GM18526 (cell line): ENCODE measurements around the gene C2orf76.

Source experiments
- POLR2A ChIP-seq: IDR thresholded peaks from 3 replicates; pipeline ENCODE4 v1.6.1; 2011; ENCODE audit not compliant: insufficient read length; ENCODE audit errors: extremely low read depth

C2orf76 gene

DNA sequence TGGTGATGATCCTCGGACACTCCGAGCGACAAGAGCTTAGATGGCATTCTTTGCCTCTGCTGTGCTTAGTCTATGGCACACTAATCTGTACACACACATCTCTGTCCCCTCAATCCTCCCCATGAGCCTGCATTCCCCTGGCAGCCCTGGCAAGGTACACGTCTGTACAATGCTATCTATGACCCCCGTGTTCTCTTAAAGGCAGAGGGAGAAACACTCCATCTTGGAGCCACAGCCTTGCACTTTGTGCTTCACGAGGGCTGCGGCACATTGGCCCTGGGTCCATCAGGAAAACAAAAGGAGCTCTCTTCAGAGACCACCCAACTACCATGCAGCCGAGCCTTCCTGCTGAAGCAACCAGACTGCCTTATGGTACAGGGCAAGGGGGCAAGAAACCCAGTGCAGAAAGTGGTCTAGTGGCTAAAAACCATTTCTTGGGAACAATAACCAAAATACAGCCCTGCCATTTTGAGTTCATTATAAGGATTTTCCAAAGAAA lies 100.5 kb downstream of the C2orf76 start:
- TF ChIP-seq POLR2A, result no peak

DNA sequence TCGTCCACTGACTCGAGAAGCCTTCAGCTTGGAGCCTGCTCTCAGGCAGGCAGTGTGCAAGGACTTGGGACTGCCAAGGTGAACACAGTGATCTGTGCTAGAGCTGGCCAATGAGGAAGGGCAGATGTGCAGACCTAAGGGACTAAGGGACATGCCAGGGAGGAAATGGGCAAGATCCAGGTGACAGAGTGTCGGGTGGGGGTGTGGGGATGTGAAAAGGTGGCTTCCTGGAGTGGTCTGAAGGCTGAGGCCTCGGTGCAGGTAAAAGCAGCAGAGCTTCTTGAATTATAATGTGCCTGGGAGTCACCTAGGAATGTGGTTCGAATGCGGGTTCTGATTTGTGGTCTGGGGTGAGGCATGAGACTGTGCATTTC lies 101.0 kb downstream of the C2orf76 start:
- TF ChIP-seq POLR2A, result no peak

DNA sequence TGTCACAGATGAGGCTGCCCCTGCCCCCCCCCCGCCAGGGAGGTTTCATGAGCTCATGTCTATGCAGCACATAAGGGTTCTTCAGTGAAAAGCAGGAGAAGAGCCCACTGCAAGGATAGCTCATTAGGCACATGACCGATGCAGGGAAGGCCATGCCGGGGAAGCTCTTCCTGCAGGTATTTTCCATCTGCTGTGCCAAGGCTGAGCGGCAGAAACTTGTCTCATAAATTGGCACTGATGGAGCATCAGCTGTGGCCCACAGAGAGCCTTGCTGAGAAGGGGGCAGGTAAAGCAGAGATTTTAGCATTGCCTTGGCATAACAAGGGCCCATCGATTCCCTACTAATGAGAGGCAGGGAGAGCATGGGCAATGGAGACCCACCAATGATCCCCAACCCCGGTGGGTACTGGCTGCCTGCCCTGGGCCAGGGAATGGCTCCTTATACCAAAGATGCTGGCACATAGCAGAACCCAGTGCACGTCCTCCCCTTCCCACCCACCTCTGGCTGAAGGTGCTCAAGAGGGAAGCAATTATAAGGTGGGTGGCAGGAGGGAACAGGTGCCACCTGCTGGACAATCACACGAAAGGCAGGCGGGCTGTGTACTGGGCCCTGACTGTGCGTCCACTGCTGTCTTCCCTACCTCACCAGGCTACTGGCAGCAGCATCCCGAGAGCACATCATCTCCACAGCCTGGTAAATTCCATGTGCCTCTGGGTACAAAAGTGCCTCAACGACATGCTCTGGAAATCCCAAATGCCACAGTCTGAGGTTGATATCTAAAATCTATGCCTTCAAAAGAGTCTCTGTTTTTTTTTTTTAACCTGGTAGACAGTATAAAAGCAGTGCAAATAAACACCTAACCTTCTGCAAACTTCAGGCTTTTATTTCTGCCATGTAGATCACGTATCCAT lies 101.6 kb downstream of the C2orf76 start:
- no peak for TF ChIP-seq POLR2A

DNA sequence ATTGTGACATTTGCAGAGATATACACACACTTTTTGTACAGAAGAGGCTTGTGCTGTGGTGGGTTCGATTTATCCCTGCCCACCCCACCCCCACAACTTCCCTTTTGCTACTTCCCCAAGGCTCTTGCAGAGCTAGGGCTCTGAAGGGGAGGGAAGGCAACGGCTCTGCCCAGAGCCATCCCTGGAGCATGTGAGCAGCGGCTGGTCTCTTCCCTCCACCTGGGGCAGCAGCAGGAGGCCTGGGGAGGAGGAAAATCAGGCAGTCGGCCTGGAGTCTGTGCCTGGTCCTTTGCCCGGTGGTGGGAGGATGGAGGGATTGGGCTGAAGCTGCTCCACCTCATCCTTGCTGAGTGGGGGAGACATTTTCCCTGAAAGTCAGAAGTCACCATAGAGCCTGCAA lies 103.0 kb downstream of the C2orf76 start:
- no peak for TF ChIP-seq POLR2A

DNA sequence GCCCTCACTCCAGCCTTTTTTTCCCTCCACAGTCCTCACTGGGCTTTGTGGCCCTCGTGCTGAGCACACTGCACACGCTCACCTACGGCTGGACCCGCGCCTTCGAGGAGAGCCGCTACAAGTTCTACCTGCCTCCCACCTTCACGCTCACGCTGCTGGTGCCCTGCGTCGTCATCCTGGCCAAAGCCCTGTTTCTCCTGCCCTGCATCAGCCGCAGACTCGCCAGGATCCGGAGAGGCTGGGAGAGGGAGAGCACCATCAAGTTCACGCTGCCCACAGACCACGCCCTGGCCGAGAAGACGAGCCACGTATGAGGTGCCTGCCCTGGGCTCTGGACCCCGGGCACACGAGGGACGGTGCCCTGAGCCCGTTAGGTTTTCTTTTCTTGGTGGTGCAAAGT lies 103.6 kb downstream of the C2orf76 start:
- no peak for TF ChIP-seq POLR2A

DNA sequence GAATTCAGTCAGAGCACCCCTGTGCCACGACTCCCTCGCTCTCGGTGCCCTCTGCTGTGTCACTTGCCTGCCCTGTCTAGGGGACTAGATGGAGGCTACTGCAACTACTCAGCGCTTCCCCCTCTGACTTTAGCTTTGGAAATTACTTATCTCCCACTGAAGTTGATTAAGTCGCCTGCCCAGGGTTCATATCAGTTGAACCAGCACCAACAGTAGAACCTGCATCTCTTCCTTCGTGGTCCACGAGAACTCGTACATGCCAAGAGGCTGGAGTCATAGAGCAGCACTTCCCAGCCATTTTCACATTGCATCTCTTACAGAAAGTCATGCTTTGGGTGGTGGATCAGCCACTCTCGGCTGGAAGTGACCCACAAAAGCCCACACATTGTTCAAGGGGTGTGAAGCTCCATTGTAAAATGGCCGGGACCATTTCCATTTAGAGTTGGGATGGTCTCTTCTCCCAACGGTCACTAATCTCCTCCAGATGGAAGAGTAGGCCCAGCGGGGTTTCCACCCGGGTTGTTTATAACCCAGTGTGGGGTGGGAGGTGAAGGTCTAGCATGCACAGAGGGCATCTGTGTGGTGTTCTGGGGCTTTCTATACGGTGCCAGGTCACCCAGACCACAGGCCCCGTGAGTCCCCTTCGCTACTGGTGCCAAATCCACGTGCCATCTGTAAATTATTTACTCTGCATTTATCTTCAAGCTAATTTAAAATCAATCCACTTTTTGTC lies 105.0 kb downstream of the C2orf76 start:
- TF ChIP-seq POLR2A, result no peak

DNA sequence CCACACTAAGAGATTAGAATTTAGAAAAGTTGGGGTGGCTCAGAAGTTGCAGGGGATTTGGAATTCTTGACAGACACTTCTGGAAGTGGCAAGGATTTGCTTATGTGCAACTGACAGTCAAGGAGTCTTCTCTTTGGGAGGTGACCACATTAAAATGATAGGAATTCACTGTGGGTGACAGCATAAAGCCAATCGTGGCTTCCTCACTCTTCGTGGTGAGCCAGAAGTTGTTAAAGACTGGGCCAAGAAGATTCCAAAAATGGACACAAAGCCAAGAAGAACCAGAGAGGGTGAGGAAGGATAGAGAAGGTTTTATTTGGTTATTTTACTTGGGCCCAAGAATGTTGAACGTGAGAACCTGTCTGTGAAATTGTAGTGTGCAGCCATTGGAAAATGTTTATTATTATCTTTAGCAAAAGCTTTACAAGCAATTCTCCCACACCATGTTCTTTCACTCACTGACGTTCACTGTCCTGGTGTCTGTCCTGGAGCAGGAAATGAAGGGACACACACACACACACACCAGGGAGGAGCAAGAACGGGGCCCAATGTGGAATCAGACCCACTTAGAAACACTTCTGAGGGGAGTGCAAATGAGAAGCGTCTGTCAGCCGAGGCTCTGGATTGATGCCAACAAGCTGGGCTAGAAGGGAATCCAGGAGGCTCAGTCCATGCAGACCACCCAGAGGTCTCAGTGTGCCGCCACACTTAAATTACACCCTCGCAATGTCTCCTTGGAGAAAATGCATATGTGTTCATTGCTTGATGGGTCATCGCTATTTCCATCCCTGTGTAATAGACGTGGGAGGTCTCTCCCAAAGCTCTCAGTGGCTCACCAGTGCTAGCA lies 105.8 kb downstream of the C2orf76 start:
- TF ChIP-seq POLR2A, result no peak

DNA sequence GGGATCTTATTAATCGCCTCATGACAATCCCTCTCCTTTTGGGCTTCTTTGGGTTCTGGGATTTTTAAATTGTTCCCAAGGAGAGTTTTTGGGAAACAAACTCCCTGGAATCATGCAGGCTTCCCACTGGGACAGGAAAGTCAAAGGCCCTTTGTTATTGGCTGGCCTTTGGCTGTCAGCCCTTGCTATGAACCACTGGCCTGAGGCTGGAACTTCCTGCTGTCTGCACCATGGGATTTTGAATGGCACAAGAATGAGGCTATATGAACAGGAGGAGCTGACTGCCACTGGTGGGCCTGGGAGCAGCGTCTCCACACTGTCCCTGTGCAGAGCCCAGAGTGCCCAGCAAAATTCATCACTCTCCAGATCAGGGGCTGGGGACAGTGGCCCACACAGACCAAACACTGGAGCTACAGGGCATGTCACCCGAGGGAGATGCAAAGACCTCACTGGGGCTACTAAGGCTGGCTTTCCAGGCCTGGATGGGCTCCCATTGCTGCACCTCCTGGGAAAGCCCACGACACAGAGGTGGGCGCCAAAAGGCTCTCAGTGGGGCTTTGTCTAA lies 107.3 kb downstream of the C2orf76 start:
- TF ChIP-seq POLR2A, result no peak

DNA sequence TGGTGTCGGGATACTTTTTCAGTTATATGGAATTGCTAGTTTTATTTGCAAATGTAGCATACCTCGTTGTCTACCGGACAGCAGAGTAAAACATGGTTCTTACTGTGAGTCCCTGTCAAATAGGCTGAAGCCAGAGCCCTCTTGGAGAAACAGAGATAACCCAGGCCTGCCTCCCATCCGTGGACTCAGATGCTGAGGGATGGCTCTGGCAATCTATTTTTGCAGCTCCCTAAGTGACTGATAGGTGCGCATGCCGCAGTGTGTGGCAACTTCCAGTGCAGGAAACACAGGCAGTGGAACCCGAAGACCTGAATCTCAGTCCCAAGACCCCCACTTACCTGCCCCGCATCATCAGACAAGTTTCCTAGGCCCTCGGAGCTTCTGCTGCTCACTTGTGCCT lies 109.4 kb downstream of the C2orf76 start:
- no peak for TF ChIP-seq POLR2A

DNA sequence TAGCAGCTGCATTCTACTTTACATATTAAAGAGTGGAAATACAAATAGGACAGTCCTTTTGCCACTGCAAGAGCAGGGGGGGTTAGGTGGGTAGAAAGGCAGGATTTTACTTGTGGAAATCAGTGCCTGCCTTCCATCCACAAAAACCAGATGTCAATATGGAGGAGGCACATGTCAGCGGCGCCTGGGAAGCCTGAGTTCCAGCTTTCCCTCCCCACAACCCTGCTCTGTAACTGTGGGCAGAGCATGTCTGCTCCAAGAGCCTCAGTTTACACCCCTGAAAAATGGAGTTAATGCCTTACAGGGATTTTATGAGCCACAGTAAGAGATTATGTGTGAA lies 110.1 kb downstream of the C2orf76 start:
- no peak for TF ChIP-seq POLR2A

DNA sequence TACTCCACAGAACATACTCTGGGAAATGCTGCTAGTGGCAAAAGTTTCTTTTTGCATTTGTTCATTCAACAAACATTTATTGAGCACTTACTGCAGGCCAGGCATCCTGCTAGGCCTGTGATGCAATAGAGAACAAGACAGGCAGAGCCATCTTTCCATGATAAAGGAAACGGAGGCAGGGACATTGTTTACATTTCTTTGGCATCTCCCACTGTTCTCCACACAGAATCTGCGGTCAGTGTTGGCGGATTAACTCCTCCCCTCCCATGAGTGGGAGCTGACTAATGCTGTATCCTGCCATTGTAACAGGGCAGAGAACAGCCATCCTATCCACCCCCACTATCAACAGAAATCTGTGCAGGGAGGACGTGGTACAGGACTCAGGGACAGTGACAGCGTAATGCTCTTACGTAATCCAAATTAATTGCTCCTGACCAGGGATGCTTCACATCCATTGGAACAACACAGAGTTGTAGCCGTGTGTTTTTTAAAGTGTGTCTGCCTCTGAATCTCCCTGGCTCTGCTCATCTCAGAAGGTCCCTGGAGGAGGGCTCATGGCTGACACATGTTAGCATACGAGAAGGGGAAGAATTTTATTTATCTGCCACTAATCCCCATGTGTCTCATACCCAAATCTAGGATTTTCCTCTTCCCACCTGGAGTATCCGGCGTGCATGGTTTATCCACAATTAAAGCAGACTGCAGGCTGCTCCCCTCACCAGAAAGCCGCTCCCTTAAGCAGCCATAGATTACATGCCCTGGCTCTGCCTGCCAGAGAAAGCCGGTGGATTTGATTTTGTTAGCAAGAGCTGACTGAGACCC lies 110.7 kb downstream of the C2orf76 start:
- no peak for TF ChIP-seq POLR2A

DNA sequence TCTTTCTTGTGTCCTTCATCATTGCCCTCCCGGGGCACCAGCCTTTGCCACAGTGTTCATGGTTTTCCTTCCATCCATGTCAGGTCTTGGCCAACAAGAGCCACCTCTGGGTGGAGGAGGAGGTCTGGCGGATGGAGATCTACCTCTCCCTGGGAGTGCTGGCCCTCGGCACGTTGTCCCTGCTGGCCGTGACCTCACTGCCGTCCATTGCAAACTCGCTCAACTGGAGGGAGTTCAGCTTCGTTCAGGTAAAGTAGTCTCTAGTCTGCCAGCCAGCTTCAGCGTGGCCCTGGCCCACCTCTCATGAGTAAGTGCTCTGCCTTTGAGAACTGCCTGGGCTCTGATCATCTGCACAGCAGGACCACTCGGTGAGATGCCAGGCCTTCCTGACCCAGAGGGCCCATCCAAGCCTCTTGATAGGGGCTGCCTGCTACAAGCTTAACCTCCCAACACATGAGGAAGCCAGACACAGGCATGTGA lies 112.0 kb downstream of the C2orf76 start:
- no peak for TF ChIP-seq POLR2A

DNA sequence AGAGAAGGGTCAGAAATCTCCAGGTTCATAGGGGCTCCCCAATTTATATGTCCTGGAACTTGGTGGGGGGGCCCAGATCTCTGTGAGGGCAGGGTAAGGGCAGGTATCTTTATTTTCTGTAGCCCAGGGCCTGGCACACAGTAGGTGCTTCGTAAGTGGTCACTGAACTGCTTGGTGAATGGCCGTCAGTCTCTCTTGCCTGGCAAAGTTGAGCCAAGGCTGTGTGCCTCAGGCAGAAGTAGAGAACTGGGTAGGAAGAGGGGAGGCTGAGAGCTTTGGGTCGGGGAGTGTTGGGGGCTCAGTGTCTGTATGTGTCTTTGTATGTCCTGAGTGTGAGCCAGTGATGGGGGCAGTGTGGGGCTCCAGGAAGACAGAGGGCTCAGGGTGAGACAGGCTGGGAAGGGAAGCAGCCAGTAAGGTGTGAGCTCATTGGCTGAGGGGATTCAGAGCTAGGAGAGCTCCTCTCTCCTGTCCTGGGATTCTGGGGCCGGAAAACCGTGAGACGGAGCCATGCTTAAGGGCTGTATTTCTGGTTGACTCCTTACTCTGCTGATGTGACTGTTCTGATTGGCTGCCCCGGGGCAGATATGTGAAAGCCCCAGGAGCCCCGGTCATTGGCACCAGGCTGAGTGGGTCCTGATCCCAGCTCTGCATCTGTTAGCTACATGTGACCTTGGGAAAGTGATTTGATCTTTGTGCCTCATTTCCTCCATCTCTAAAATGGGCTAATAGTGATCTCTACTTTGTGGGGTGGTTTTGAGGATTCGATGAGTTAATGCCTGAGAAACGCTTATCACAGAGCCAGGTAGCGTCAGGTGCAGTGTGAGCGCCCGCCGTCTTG lies 112.7 kb downstream of the C2orf76 start:
- no peak for TF ChIP-seq POLR2A
